HEK293 (cell line): Measurements from ENCODE around the gene FAIM.
A peak's percentile ranks its signal among the peaks of the same experiment; 100 is the strongest.

Experiments
- CTCF ChIA-PET: fragments of 350-600 bp; formaldehyde crosslinking; extraction: SDS; loops from one replicate; lab custom pipeline; 2021; ENCODE audit warnings: antibody characterized with exemption; lab: Yijun Ruan, JAX
- POLR2A ChIA-PET: fragments of 300-600 bp; formaldehyde crosslinking; extraction: SDS; loops from one replicate; lab custom pipeline; 2020; ENCODE audit warnings: antibody characterized with exemption, inconsistent platforms; lab: Yijun Ruan, JAX
- H3K27ac ChIP-seq: fragments of 200-500 bp; sonication (Bioruptor generic); 2 replicates; pipeline ENCODE4 v1.5.1; 2014; ENCODE audit warnings: low read depth, low read length, control low read depth, inconsistent platforms; ENCODE audit errors: extremely low read depth
- H3K36me3 ChIP-seq, 2 experiments: fragments of 200-500 bp in 1 of 2; sonication (Bioruptor generic) in 1 of 2; 1 replicate in 1 of 2; 2 replicates in 1 of 2; pipeline ENCODE4 v1.5.1; 2014 to 2017; ENCODE audit warnings: inconsistent platforms in 2 of 2, low read length in 2 of 2; ENCODE audit not compliant: control insufficient read depth in 2 of 2, insufficient read depth in 1 of 2
- H3K4me1 ChIP-seq: fragments of 200-500 bp; sonication (Bioruptor generic); 2 replicates; pipeline ENCODE4 v1.5.1; 2014; ENCODE audit warnings: mild to moderate bottlenecking, low read length, inconsistent platforms; ENCODE audit not compliant: control insufficient read depth, insufficient read depth
- H3K4me3 ChIP-seq: 2 replicates; pipeline ENCODE4 v1.5.1; 2011; ENCODE audit warnings: low read depth, mild to moderate bottlenecking, control low read depth, low read length, moderate library complexity
- H3K9me3 ChIP-seq: fragments of 200-500 bp; sonication (Bioruptor generic); 2 replicates; pipeline ENCODE4 v1.5.1; 2014; ENCODE audit warnings: low read depth, low read length, inconsistent platforms; ENCODE audit not compliant: control insufficient read depth, insufficient read depth
- GLI2 ChIP-seq: fragments of 450-650 bp; formaldehyde crosslinking; IDR thresholded peaks from 2 replicates; pipeline ENCODE4; 2017; ENCODE audit warnings: missing biosample characterization, missing genetic modification characterization, low read depth, borderline replicate concordance
- HOXD13 ChIP-seq: sonication (generic); formaldehyde crosslinking; IDR thresholded peaks from 2 replicates; pipeline ENCODE4 v1.8.0; 2022; ENCODE audit warnings: missing genetic modification reagents, borderline replicate concordance
- MEIS1 ChIP-seq: sonication (generic); formaldehyde crosslinking; IDR thresholded peaks from 2 replicates; pipeline ENCODE4 v1.8.1; 2022; ENCODE audit warnings: missing genetic modification reagents, mild to moderate bottlenecking, borderline replicate concordance
- MZF1 ChIP-seq: fragments of 450-650 bp; formaldehyde crosslinking; IDR thresholded peaks from 2 replicates; pipeline ENCODE4 v1.5.1; 2017; ENCODE audit warnings: missing biosample characterization, missing genetic modification characterization, borderline replicate concordance
- PRDM6 ChIP-seq: fragments of 450-650 bp; formaldehyde crosslinking; IDR thresholded peaks from 2 replicates; pipeline ENCODE4 v1.5.1; 2017; ENCODE audit warnings: missing biosample characterization, missing genetic modification characterization
- REPIN1 ChIP-seq: fragments of 450-650 bp; formaldehyde crosslinking; IDR thresholded peaks from 2 replicates; pipeline ENCODE4 v1.5.1; 2017; ENCODE audit warnings: missing biosample characterization, missing genetic modification characterization, low read depth
- SETDB1 ChIP-seq: IDR thresholded peaks from one replicate; pipeline ENCODE4 v1.6.1; 2017; ENCODE audit warnings: mild to moderate bottlenecking, low read length, moderate library complexity, mixed read lengths; ENCODE audit not compliant: insufficient read length
- SP3 ChIP-seq: fragments of 450-650 bp; formaldehyde crosslinking; IDR thresholded peaks from 2 replicates; pipeline ENCODE4 v1.5.1; 2016; ENCODE audit warnings: missing biosample characterization, missing genetic modification characterization
- ZBTB20 ChIP-seq: fragments of 450-650 bp; formaldehyde crosslinking; IDR thresholded peaks from 2 replicates; pipeline ENCODE4 v1.5.1; 2016; ENCODE audit warnings: missing biosample characterization, missing genetic modification characterization
- ZNF157 ChIP-seq: fragments of 450-650 bp; formaldehyde crosslinking; IDR thresholded peaks from 2 replicates; pipeline ENCODE4 v1.5.1; 2016; ENCODE audit warnings: missing biosample characterization, missing genetic modification characterization
- ZNF223 ChIP-seq: fragments of 450-650 bp; formaldehyde crosslinking; IDR thresholded peaks from 2 replicates; pipeline ENCODE4 v1.5.1; 2016; ENCODE audit warnings: missing biosample characterization, missing genetic modification characterization
- ZNF280C ChIP-seq: fragments of 450-650 bp; formaldehyde crosslinking; IDR thresholded peaks from 2 replicates; pipeline ENCODE4 v1.5.1; 2016; ENCODE audit warnings: missing biosample characterization, missing genetic modification characterization
- ZNF280D ChIP-seq: fragments of 450-650 bp; formaldehyde crosslinking; IDR thresholded peaks from 2 replicates; pipeline ENCODE4 v1.5.1; 2016; ENCODE audit warnings: missing biosample characterization, missing genetic modification characterization
- ZNF521 ChIP-seq: fragments of 450-650 bp; formaldehyde crosslinking; IDR thresholded peaks from 2 replicates; pipeline ENCODE4 v1.5.1; 2017; ENCODE audit warnings: missing biosample characterization, mild to moderate bottlenecking, missing genetic modification characterization
- ZNF555 ChIP-seq: fragments of 450-650 bp; formaldehyde crosslinking; conservative IDR thresholded peaks from 2 replicates; pipeline ENCODE4 v1.5.1; 2017; ENCODE audit warnings: missing biosample characterization, mild to moderate bottlenecking, missing genetic modification characterization, inconsistent platforms
- ZNF626 ChIP-seq: fragments of 450-650 bp; sonication (Bioruptor Pico); formaldehyde crosslinking; IDR thresholded peaks from 2 replicates; pipeline ENCODE4 v1.5.1; 2018; ENCODE audit warnings: missing biosample characterization, missing genetic modification characterization, inconsistent platforms
- ZNF660 ChIP-seq: fragments of 450-650 bp; IDR thresholded peaks from 2 replicates; pipeline ENCODE4 v1.5.1; 2018; ENCODE audit warnings: missing biosample characterization, mild to moderate bottlenecking, missing genetic modification characterization
- ZNF677 ChIP-seq: fragments of 450-650 bp; IDR thresholded peaks from 2 replicates; pipeline ENCODE4 v1.5.0; 2018; ENCODE audit warnings: missing biosample characterization, mild to moderate bottlenecking, missing genetic modification characterization, moderate library complexity
- ZXDB ChIP-seq: fragments of 450-650 bp; formaldehyde crosslinking; IDR thresholded peaks from 2 replicates; pipeline ENCODE4 v1.5.1; 2016; ENCODE audit warnings: missing biosample characterization, missing genetic modification characterization
- TF ChIP-seq, protein P1 (sequence below): fragments of 450-650 bp; formaldehyde crosslinking; IDR thresholded peaks from 2 replicates; pipeline ENCODE4 v1.5.1; 2016; ENCODE audit warnings: missing biosample characterization, missing genetic modification characterization
- TF ChIP-seq, protein P2 (sequence below): fragments of 450-650 bp; formaldehyde crosslinking; IDR thresholded peaks from 2 replicates; pipeline ENCODE4 v1.5.1; 2016; ENCODE audit warnings: missing biosample characterization, missing genetic modification characterization

FAIM gene

GRCh38 chr3:138642927-138643253 is 34.3 kb downstream of the FAIM start (continued):
- no peak for TF ChIP-seq GLI2 (tag by site-specific recombination)
- no peak for TF ChIP-seq ZNF677
- TF ChIP-seq, protein P1, sequence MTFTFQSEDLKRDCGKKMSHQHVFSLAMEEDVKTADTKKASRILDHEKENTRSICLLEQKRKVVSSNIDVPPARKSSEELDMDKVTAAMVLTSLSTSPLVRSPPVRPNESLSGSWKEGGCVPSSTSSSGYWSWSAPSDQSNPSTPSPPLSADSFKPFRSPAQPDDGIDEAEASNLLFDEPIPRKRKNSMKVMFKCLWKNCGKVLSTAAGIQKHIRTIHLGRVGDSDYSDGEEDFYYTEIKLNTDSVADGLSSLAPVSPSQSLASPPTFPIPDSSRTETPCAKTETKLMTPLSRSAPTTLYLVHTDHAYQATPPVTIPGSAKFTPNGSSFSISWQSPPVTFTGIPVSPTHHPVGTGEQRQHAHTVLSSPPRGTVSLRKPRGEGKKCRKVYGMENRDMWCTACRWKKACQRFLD (tag by site-specific recombination): no peak
- TF ChIP-seq ZNF660 (tag by site-specific recombination): no peak
- no peak for TF ChIP-seq MEIS1 (CRISPR knock-in tag)
- TF ChIP-seq SP3 (tag by site-specific recombination): no peak
- TF ChIP-seq HOXD13 (CRISPR knock-in tag): no peak

GRCh38 chr3:138646008-138646407 is 37.4 kb downstream of the FAIM start:
- TF ChIP-seq, protein P2, sequence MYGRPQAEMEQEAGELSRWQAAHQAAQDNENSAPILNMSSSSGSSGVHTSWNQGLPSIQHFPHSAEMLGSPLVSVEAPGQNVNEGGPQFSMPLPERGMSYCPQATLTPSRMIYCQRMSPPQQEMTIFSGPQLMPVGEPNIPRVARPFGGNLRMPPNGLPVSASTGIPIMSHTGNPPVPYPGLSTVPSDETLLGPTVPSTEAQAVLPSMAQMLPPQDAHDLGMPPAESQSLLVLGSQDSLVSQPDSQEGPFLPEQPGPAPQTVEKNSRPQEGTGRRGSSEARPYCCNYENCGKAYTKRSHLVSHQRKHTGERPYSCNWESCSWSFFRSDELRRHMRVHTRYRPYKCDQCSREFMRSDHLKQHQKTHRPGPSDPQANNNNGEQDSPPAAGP (tag by site-specific recombination): no peak
- TF ChIP-seq ZNF521 (tag by site-specific recombination) (no peak), ZNF223 (tag by site-specific recombination) (no peak), ZNF280C (tag by site-specific recombination) (no peak), ZNF555 (tag by site-specific recombination) (no peak), ZNF157 (tag by site-specific recombination) (no peak), MZF1 (tag by site-specific recombination) (no peak), ZXDB (no peak), REPIN1 (tag by site-specific recombination) (no peak), ZNF626 (tag by site-specific recombination) (no peak), PRDM6 (tag by site-specific recombination) (no peak), ZBTB20 (tag by site-specific recombination) (no peak)
- no peak overlapping the region for H3K4me3 ChIP-seq
- peaks cover 3 to 15% of the 10 kb centered on the region in 2 experiments; a peak in 2 of 3 replicates for H3K36me3 ChIP-seq
- H3K9me3 ChIP-seq: no peaks in the 10 kb centered on the region
- H3K4me1 ChIP-seq: no peaks in the 10 kb centered on the region
- ChIA-PET POLR2A (no interaction called here), CTCF (interaction anchor here (0.6 kb wide), 1 partner anchor 28 kb away, joined by 3 read pairs; no protein-coding TSS in a partner anchor)
- H3K27ac ChIP-seq: no peak overlapping the region

GRCh38 chr3:138646513-138646912 is 37.9 kb downstream of the FAIM start:
- ChIA-PET CTCF (no interaction called here), POLR2A (no interaction called here)
- Histone ChIP-seq H3K9me3 (no peaks in the 10 kb centered on the region), H3K27ac (no peak overlapping the region), H3K36me3 (peaks cover 5 to 15% of the 10 kb centered on the region in 2 experiments; a peak in 2 of 3 replicates), H3K4me3 (no peak overlapping the region), H3K4me1 (no peaks in the 10 kb centered on the region)
- TF ChIP-seq ZNF280D (tag by site-specific recombination): no peak
- TF ChIP-seq SETDB1: peak; percentile 77
